K562 (cell line): ENCODE results near the gene ZNF234. TPM values are rescaled to one million over a fixed set of nuclear protein-coding genes. Genes with fewer than 3 reads are reported as not detected.

Experiments used
- ATAC-seq: fragments of 200-7000 bp; cut with Tn5 transposase; 3 replicates; pipeline ENCODE4 v1.9.1; 2020; ENCODE audit warnings: moderate library complexity
- BruUV-seq: library from RNA; stranded (reverse); fragments of 400-500 nt; replicated peaks from 2 replicates; lab custom pipeline; 2021; lab: Mats Ljungman, UMichigan
- CTCF ChIA-PET: fragments of 300-600 bp; formaldehyde crosslinking; extraction: SDS; loops from one replicate; lab custom pipeline; 2021; ENCODE audit warnings: low intra/inter-chr PET ratio; lab: Yijun Ruan, JAX
- POLR2A ChIA-PET: fragments of 300-600, 350-650 bp; sonication (Branson Sonifier 250); formaldehyde crosslinking; extraction: SDS; loops from one replicate; lab custom pipeline; 2021; ENCODE audit warnings: antibody characterized with exemption, inconsistent platforms; lab: Yijun Ruan, JAX
- DNase-seq, 4 experiments: peaks; one replicate each; pipeline versions ENCODE4 v3.0.0 to v3.0.0-alpha.2; 2011 to 2018; ENCODE audit warnings: low spot score in 3 of 4, mixed read lengths in 3 of 4; ENCODE audit errors: extremely low read depth in 1 of 4
- FAIRE-seq: peaks from 2 replicates; lab custom pipeline; 2011; peaks lifted over from hg19 to GRCh38; lab: Jason Lieb, UNC
- H2AFZ ChIP-seq: 2 replicates; pipeline ENCODE4 v1.6.0; 2011; ENCODE audit warnings: low read depth, low read length, control low read depth, inconsistent platforms
- H3K27ac ChIP-seq: fragments of 200-600 bp; 3 replicates; pipeline ENCODE4 v1.8.0; 2011; ENCODE audit warnings: low read depth, mild to moderate bottlenecking, control low read depth, inconsistent platforms, low read length, moderate library complexity, mixed read lengths; ENCODE audit errors: extremely low read depth
- H3K27me3 ChIP-seq, 2 experiments: fragments of 300-600 bp in 1 of 2; 2 replicates in 1 of 2; 3 replicates in 1 of 2; pipeline versions ENCODE4 v1.6.0 to v1.8.0; 2011; ENCODE audit warnings: inconsistent platforms in 2 of 2, low read length in 2 of 2, mild to moderate bottlenecking in 1 of 2, mixed read lengths in 1 of 2, moderate library complexity in 1 of 2; ENCODE audit not compliant: control insufficient read depth in 2 of 2, insufficient read depth in 2 of 2
- H3K36me3 ChIP-seq: fragments of 300-600 bp; 3 replicates; pipeline ENCODE4 v1.8.0; 2011; ENCODE audit warnings: mild to moderate bottlenecking, low read length, inconsistent platforms; ENCODE audit not compliant: control insufficient read depth, insufficient read depth
- H3K4me1 ChIP-seq, 2 experiments: fragments of 200-600 bp in 1 of 2; replicated peaks in 1 of 2; 2 replicates in 1 of 2; 3 replicates in 1 of 2; pipeline versions ENCODE4 v1.5.1 to v1.8.0; 2011; ENCODE audit warnings: inconsistent platforms in 2 of 2, low read length in 2 of 2, mild to moderate bottlenecking in 1 of 2, mixed read lengths in 1 of 2, moderate library complexity in 1 of 2; ENCODE audit not compliant: control insufficient read depth in 2 of 2, insufficient read depth in 2 of 2
- H3K4me2 ChIP-seq: 2 replicates; pipeline ENCODE4 v1.6.1; 2011; ENCODE audit warnings: low read length, control low read depth, inconsistent platforms, mixed read lengths; ENCODE audit not compliant: insufficient read depth
- H3K4me3 ChIP-seq: fragments of 200-600 bp; sonication (generic), shearing (Covaris generic); 2 replicates; pipeline ENCODE4 v1.5.1; 2016; ENCODE audit warnings: control low read depth, inconsistent platforms
- H3K79me2 ChIP-seq: fragments of 200-600 bp; 3 replicates; pipeline ENCODE4 v1.8.0; 2011; ENCODE audit warnings: low read length, inconsistent platforms; ENCODE audit not compliant: control insufficient read depth, insufficient read depth
- H3K9ac ChIP-seq, 2 experiments: 2 replicates each; pipeline versions ENCODE4 v1.6.0 to v1.6.1; 2011; ENCODE audit warnings: low read depth in 2 of 2, low read length in 2 of 2, control low read depth in 1 of 2, inconsistent platforms in 1 of 2, mild to moderate bottlenecking in 1 of 2, mixed read lengths in 1 of 2; ENCODE audit not compliant: insufficient read depth in 1 of 2
- H3K9me1 ChIP-seq: one replicate; pipeline ENCODE4 v1.6.0; 2011; ENCODE audit warnings: inconsistent platforms, mild to moderate bottlenecking, low read length, moderate library complexity; ENCODE audit not compliant: control insufficient read depth, insufficient read depth
- H3K9me3 ChIP-seq: replicated peaks from 2 replicates; pipeline ENCODE4 v1.5.1; 2011; ENCODE audit warnings: low read depth, low read length, inconsistent platforms; ENCODE audit not compliant: control insufficient read depth, insufficient read depth
- H4K20me1 ChIP-seq: replicated peaks from 2 replicates; pipeline ENCODE4 v1.6.1; 2011; ENCODE audit warnings: low read length, inconsistent platforms, mixed read lengths; ENCODE audit not compliant: control insufficient read depth, insufficient read depth
- BCL6 ChIP-seq: fragments of 250-450 bp; sonication (Bioruptor Pico); IDR thresholded peaks from 2 replicates; pipeline ENCODE4 v1.4.0; 2020
- CEBPZ ChIP-seq: fragments of 150-350 bp; IDR thresholded peaks from 2 replicates; pipeline ENCODE4 v1.6.1; 2014; ENCODE audit warnings: low read depth, mild to moderate bottlenecking, low read length, borderline replicate concordance
- CSDE1 ChIP-seq, 2 experiments: fragments of 450-650 bp; IDR thresholded peaks; 2 replicates each; pipeline ENCODE4 v1.6.1; 2016; ENCODE audit warnings: mild to moderate bottlenecking in 1 of 2
- NR2C2 ChIP-seq, 2 experiments: fragments of 200-800 bp in 1 of 2; sonication (Bioruptor generic) in 1 of 2; sonication (generic) in 1 of 2; formaldehyde crosslinking in 1 of 2; IDR thresholded peaks; 2 replicates each; pipeline versions ENCODE4 v1.6.1 to v1.8.0; 2016 to 2022; ENCODE audit warnings: mild to moderate bottlenecking in 1 of 2, missing compliant biosample characterization in 1 of 2, missing genetic modification characterization in 1 of 2, missing genetic modification reagents in 1 of 2
- OTX1 ChIP-seq: fragments of 450-650 bp; formaldehyde crosslinking; IDR thresholded peaks from 2 replicates; pipeline ENCODE4 v1.4.0; 2022; ENCODE audit warnings: mild to moderate bottlenecking
- THAP12 ChIP-seq: fragments of 250-450 bp; sonication (Bioruptor Pico); IDR thresholded peaks from 2 replicates; pipeline ENCODE4 v1.9.0; 2021; ENCODE audit warnings: mild to moderate bottlenecking, inconsistent platforms
- ZBTB12 ChIP-seq: fragments of 250-450 bp; sonication (Bioruptor Pico); IDR thresholded peaks from 2 replicates; pipeline ENCODE4 v1.4.0; 2020
- ZFX ChIP-seq: sonication (generic); formaldehyde crosslinking; IDR thresholded peaks from 2 replicates; pipeline ENCODE4 v1.8.0; 2022; ENCODE audit warnings: mild to moderate bottlenecking, missing genetic modification reagents, moderate library complexity
- WGBS: fragments of 100-300 bp; shearing (Covaris generic); methylation state at CpG from one replicate; pipeline ENCODE4 v1.1.6; 2016; ENCODE audit warnings: low coverage, mixed read lengths; ENCODE audit not compliant: insufficient coverage; ENCODE audit errors: missing lambda C conversion rate; 5-methylcytosine and 5-hydroxymethylcytosine counted together
- in situ Hi-C: fragments of 300-500 bp; cut with MboI; formaldehyde crosslinking; loops from 4 replicates; pipeline ENCODE4 v1.15.0; 2018; ENCODE audit warnings: inconsistent platforms, mixed read lengths
- intact Hi-C: fragments of 100-400 bp; cut with micrococcal nuclease; formaldehyde crosslinking; loops from 2 replicates; pipeline ENCODE4 v1.14.2; 2022
- polyA plus RNA-seq, 8 experiments: library from polyadenylated mRNA; depleted of rRNA in 4 of 8; stranded (reverse) in 5 of 8; unstranded in 3 of 8; fragments of >200 nt; fragmentation: Nextera tagmentation in 2 of 8; fragmentation: Illumina TruSeq in 1 of 8; extraction: Ambion mirVana in 2 of 8; extraction: Trizol in 1 of 8; gene quantifications; 2 replicates each; pipeline versions ENCODE4 v1.2.1 to v1.2.3, GENCODE V29; 2011 to 2014; ENCODE audit warnings: inconsistent platforms in 1 of 8, missing spikeins in 1 of 8
- total RNA-seq, 7 experiments: library from RNA; depleted of rRNA in 6 of 7; stranded (reverse); fragments of >200 nt in 6 of 7; fragmentation: Illumina TruSeq in 2 of 7; extraction: Trizol in 2 of 7; gene quantifications; 2 replicates each; pipeline versions ENCODE4 v1.2.1 to v1.2.3, GENCODE V29; 2011 to 2021; ENCODE audit warnings: low replicate concordance in 1 of 7

Gene ZNF234
- total and polyA plus RNA-seq, 9 of the 15 experiments (the other 6 are each of a cell fraction or from before 2014, with no cell fraction given), result 0.82 to 2.9 (median 1.5) TPM

- Histone ChIP-seq H3K4me1 (no peaks in the 10 kb centered on the region), H3K4me3 (no peak overlapping the region), H2AFZ (no peak overlapping the region), H3K9ac (no peak overlapping the region), H3K27me3 (no peaks in the 10 kb centered on the region), H4K20me1 (no peaks in the 10 kb centered on the region)
- no peak for FAIRE-seq
- intact Hi-C loops, result no loop called here
- TF ChIP-seq OTX1 (CRISPR knock-in tag), result no peak
- TF ChIP-seq, all 486 proteins: peak for 0
- no peak overlapping the region for H3K27ac ChIP-seq
- no TSS peak for BruUV-seq
- no peak overlapping the region for H3K4me2 ChIP-seq
- H3K36me3 ChIP-seq, result no peaks in the 10 kb centered on the region
- H3K9me3 ChIP-seq, result peaks cover 2% of the 10 kb centered on the region; the same call in 1 of the 2 replicates
- DNase-seq, result no peak
- in situ Hi-C loops, result no loop called here
- CTCF ChIA-PET, result no interaction called here
- no peaks in the 10 kb centered on the region for H3K9me1 ChIP-seq
- H3K79me2 ChIP-seq, result no peaks in the 10 kb centered on the region
- WGBS, result 19% methylated on average over 4 of the region's 4 CpGs
- no peak for ATAC-seq
- POLR2A ChIA-PET, result interaction anchor here (1.1 kb wide), 1 partner anchor 15 kb away, joined by 3 read pairs; the partner anchor contains the start of gene ZNF226
These were observed 8.4 kb downstream of the ZNF234 start for GRCh38 chr19:44149776-44150175.

- Histone ChIP-seq H3K27me3 (no peaks in the 10 kb centered on the region), H2AFZ (no peak overlapping the region), H3K27ac (no peak overlapping the region), H3K4me3 (no peak overlapping the region), H3K36me3 (peaks cover 1% of the 10 kb centered on the region; the same call in 2 of the 3 replicates), H3K9me1 (no peaks in the 10 kb centered on the region), H4K20me1 (no peaks in the 10 kb centered on the region), H3K9me3 (0 out of 2 replicates have a peak, but pooled peaks cover 1% of the 10 kb centered on the region), H3K9ac (no peak overlapping the region), H3K79me2 (no peaks in the 10 kb centered on the region), H3K4me2 (no peak overlapping the region), H3K4me1 (no peaks in the 10 kb centered on the region)
- no peak for FAIRE-seq
- WGBS, result 15% methylated on average over 5 of the region's 5 CpGs
- POLR2A ChIA-PET, result no interaction called here
- ATAC-seq, result no peak
- intact Hi-C loops, result no loop called here
- no TSS peak for BruUV-seq
- CTCF ChIA-PET, result interaction anchor here (0.7 kb wide), 1 partner anchor 10 kb away, joined by 4 read pairs; no protein-coding TSS in a partner anchor
- in situ Hi-C loops, result no loop called here
- DNase-seq, result no peak
- TF ChIP-seq NR2C2 (CRISPR knock-in tag; IDR thresholded peaks at IDR 0.05) (no peak), NR2C2 (tag; IDR thresholded peaks at IDR 0.05) (no peak), ZBTB12 (no peak), ZFX (CRISPR knock-in tag) (no peak), CEBPZ (no peak), BCL6 (no peak), CSDE1 (IDR thresholded peaks at IDR 0.05) (no peak), THAP12 (CRISPR knock-in tag) (no peak)
These were observed 10.1 kb downstream of the ZNF234 start for GRCh38 chr19:44151491-44151890.
